Heart left ventricle (tissue), 16 donors: Measurements from ENCODE around the gene EXOSC6. TPM values are rescaled to one million over a fixed set of nuclear protein-coding genes. Genes with fewer than 3 reads are reported as not detected.
"Not testable (repeated sequence)": the region's sequence is repeated elsewhere in the genome, so short reads cannot be mapped to it uniquely, and the experiment has no call there.

ENCODE experiments used
- ATAC-seq, 4 donors: fragments of 200-7000 bp; cut with Tn5 transposase; one replicate each; pipeline ENCODE4 v1.9.1; 2020 to 2022; ENCODE audit warnings: moderate library complexity in 4 of 4, mild to moderate bottlenecking in 3 of 4, moderate number of reproducible peaks in 1 of 4
- DNase-seq, 5 donors: peaks; one replicate each; pipeline ENCODE4 v3.0.0-alpha.2; 2020
- H3K27ac ChIP-seq, 12 donors: fragments of 200-600 bp; sonication (generic) in 4 of 12; one replicate each; pipeline versions ENCODE4 v1.5.0 to v1.8.0; 2016 to 2022; ENCODE audit warnings: mild to moderate bottlenecking in 2 of 12
- H3K27me3 ChIP-seq, 9 donors: fragments of 200-600 bp; sonication (generic) in 2 of 9; one replicate each; pipeline versions ENCODE4 v1.5.1 to v1.8.0; 2016 to 2022; ENCODE audit warnings: mild to moderate bottlenecking in 3 of 9
- H3K36me3 ChIP-seq, 9 donors: fragments of 200-600 bp; sonication (generic) in 2 of 9; one replicate each; pipeline versions ENCODE4 v1.5.0 to v1.8.0; 2018 to 2022; ENCODE audit warnings: mild to moderate bottlenecking in 2 of 9
- H3K4me1 ChIP-seq, 12 donors: fragments of 200-600 bp; sonication (generic) in 4 of 12; one replicate each; pipeline versions ENCODE4 v1.5.0 to v1.8.0; 2016 to 2022; ENCODE audit warnings: mild to moderate bottlenecking in 3 of 12
- H3K4me3 ChIP-seq, 12 donors: fragments of 200-600 bp; sonication (generic) in 4 of 12; one replicate each; pipeline versions ENCODE4 v1.5.0 to v1.8.0; 2017 to 2022; ENCODE audit warnings: mild to moderate bottlenecking in 9 of 12, moderate library complexity in 4 of 12
- H3K9me3 ChIP-seq, 12 donors: fragments of 200-600 bp; sonication (generic) in 4 of 12; one replicate each; pipeline versions ENCODE4 v1.5.0 to v1.8.0; 2016 to 2022; ENCODE audit warnings: mild to moderate bottlenecking in 1 of 12
- WGBS, 4 donors: extraction: QIAGEN DNeasy Blood & Tissue Kit in 2 of 4; methylation state at CpG; one replicate each; pipeline versions ENCODE4 v1.1.5 to v1.1.7; 2013 to 2018; 5-methylcytosine and 5-hydroxymethylcytosine counted together
- intact Hi-C, 10 donors: fragments of 100-400 bp; cut with DNase I; formaldehyde crosslinking; loops; one replicate each; pipeline versions ENCODE4 v1.11.1 to v1.14.2; 2022
- polyA plus RNA-seq, 2 donors: library from polyadenylated mRNA; stranded (reverse); fragments of 200-250 nt; gene quantifications; one replicate each; pipeline ENCODE4 v1.2.3, GENCODE V29; 2013
- total RNA-seq, 9 donors: library from RNA; depleted of rRNA in 2 of 9; stranded (reverse); fragments of >200 nt in 2 of 9; fragmentation: NEBNext Ultra II Directional in 3 of 9; extraction: Animal tissue kit (Norgen Biotek cat#: 25700) in 3 of 9; gene quantifications; one replicate each; pipeline versions ENCODE4 v1.1.0 to v1.2.4, GENCODE V29; 2016 to 2023
- donor health status: ischemic (EF 13 %, LVEDD 7.1; RV severe dilation, severe dysfunction).
- donor health status: healthy with polysubstance abuse.
- donor health status: DM: no; HTN: yes; CAD: no.
- donor health status: DM: no; HTN: no; CAD: no.
- donor health status: ischemic (EF 25% LVEDD 6.9; RV normal size, moderate dysfunction).
- donor health status: ischemic (EF 25% LVEDD 5.7; RV mildly dilated, moderate dysfunction).
- donor health status: healthy.
- donor health status: DM: yes; HTN: yes; CAD: no.
- donor health status: ischemic (EF 35%, LVEDD 5.7; RV mildly dilated, moderate dysfunction).
- donor health status: nonischemic (EF 11% LVEDD 7.7; RV severe dilation, severe dysfunction).
- donor health status: DM: yes; HTN: yes; CAD: no.
- donor health status: PGD.
- donor health status: ischemic (EF 29% LVEDD 5.4; RV normal size, mild dysfunction).
- donor health status: nonischemic (EF 23%, LVEDD 6.1; RV moderate dilation, normal function).

EXOSC6 gene
- total and polyA plus RNA-seq, 11 donors, result 7.1 to 19.2 (median 13.7) TPM

- 89 to 94% (median 93%) methylated on average over 2 of the region's 2 CpGs for WGBS, 4 donors
- H3K36me3 ChIP-seq, result peaks cover 0 to 51% (median 13%) of the 10 kb centered on the region in 9 donors
- H3K27me3 ChIP-seq, DNase-seq, H3K9me3 ChIP-seq, H3K4me3 ChIP-seq, intact Hi-C loops, H3K27ac ChIP-seq, H3K4me1 ChIP-seq, ATAC-seq: not testable (repeated sequence)
These were observed 33.2 kb downstream of the EXOSC6 start for GRCh38 chr16:70218586-70218985.

DNA sequence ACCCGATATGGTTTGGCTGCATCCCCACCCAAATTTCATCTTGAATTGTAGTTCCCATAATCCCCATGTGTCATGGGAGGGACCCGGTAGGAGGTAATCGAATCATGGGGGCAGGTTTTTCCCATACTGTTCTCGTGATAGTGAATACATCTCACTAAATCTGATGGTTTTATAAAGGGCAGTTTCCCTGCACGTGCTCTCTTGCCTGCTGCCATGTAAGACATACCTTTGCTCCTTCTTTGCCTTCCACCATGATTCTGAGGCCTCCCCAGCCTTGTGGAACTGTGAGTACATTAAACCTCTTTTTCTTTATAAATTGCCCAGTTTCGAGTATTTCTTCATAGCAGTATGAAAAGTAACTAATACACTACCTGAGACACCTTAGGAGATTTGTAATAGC, 45.4 kb downstream of the EXOSC6 start:
- H3K4me1 ChIP-seq, intact Hi-C loops, DNase-seq, H3K9me3 ChIP-seq, H3K27me3 ChIP-seq, ATAC-seq, H3K4me3 ChIP-seq, H3K27ac ChIP-seq, H3K36me3 ChIP-seq: not testable (repeated sequence)
- WGBS, 4 donors, result 96 to 97% (median 97%) methylated on average over 4 to 6 of the region's 6 CpGs

DNA sequence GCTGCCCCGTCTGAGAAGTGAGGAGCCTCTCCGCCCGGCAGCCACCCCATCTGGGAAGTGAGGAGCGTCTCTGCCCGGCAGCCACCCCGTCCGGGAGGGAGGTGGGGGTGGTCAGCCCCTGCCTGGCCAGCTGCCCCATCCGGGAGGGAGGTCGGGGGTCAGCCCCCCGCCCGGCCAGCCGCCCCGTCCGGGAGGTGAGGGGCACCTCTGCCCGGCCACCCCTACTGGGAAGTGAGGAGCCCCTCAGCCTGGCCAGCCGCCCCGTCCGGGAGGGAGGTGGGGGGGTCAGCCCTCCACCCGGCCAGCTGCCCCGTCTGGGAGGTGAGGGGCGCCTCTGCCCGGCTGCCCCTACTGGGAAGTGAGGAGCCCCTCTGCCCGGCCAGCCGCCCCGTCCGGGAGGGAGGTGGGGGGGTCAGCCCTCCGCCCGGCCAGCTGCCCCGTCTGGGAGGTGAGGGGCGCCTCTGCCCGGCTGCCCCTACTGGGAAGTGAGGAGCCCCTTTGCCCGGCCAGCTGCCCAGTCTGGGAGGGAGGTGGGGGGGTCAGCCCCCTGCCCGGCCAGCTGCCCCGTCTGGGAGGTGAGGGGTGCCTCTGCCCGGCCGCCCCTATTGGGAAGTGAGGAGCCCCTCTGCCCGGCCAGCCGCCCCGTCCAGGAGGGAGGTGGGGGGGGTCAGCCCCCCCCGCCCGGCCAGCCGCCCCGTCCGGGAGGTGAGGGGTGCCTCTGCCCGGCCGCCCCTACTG, 46.9 kb downstream of the EXOSC6 start:
- H3K36me3 ChIP-seq, H3K9me3 ChIP-seq, H3K27ac ChIP-seq, intact Hi-C loops, H3K4me3 ChIP-seq, H3K4me1 ChIP-seq, ATAC-seq, H3K27me3 ChIP-seq, DNase-seq: not testable (repeated sequence)
- 95 to 100% (median 96%) methylated on average over 8 to 42 of the region's 46 CpGs; no CpG with 5 or more reads in 1 of the 4 donors for WGBS, 4 donors

DNA sequence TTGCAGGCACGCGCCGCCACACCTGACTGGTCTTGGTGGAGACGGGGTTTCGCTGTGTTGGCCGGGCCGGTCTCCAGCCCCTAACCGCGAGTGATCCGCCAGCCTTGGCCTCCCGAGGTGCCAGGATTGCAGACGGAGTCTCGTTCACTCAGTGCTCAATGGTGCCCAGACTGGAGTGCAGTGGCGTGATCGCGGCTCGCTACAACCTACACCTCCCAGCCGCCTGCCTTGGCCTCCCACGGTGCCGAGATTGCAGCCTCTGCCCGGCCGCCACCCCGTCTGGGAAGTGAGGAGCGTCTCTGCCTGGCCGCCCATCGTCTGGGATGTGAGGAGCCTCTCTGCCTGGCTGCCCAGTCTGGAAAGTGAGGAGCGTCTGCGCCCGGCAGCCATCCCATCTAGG, 47.7 kb downstream of the EXOSC6 start:
- H3K27ac ChIP-seq, H3K36me3 ChIP-seq, H3K4me1 ChIP-seq, DNase-seq, H3K27me3 ChIP-seq, ATAC-seq, H3K4me3 ChIP-seq, intact Hi-C loops, H3K9me3 ChIP-seq: not testable (repeated sequence)
- 96 to 100% (median 97%) methylated on average over 3 to 17 of the region's 29 CpGs for WGBS, 4 donors

DNA sequence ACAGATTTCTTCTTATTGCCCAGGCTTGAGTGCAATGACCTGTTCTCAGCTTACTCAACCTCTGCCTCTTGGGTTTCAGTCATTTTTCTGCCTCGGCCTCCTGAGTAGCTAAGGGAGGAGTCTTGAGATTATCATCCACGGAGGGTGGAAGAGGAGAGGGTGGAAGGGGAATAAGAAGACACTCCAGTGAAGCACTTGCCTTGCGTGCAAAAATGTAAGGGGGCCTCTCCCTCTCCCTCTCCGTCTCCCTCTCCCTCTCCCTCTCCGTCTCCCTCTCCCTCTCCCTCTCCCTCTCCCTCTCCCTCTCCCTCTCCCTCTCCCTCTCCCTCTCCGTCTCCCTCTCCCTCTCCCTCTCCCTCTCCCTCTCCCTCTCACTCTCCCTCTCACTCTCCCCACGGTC, 48.2 kb downstream of the EXOSC6 start:
- H3K27ac ChIP-seq, H3K4me1 ChIP-seq, H3K9me3 ChIP-seq, H3K27me3 ChIP-seq, intact Hi-C loops, ATAC-seq, H3K36me3 ChIP-seq, H3K4me3 ChIP-seq, DNase-seq: not testable (repeated sequence)
- WGBS, 4 donors, result 77 to 90% (median 82%) methylated on average over 3 to 5 of the region's 7 CpGs

- 86 to 93% (median 88%) methylated on average over 7 to 8 of the region's 8 CpGs for WGBS, 4 donors
- H3K9me3 ChIP-seq, H3K36me3 ChIP-seq, H3K4me1 ChIP-seq, DNase-seq, H3K27ac ChIP-seq, ATAC-seq, intact Hi-C loops, H3K27me3 ChIP-seq, H3K4me3 ChIP-seq: not testable (repeated sequence)
These were observed 51.7 kb downstream of the EXOSC6 start for GRCh38 chr16:70200063-70200462.

GRCh38 chr16:70199170-70199569, 52.6 kb downstream of the EXOSC6 start:
- H3K9me3 ChIP-seq, DNase-seq, intact Hi-C loops, H3K27ac ChIP-seq, ATAC-seq, H3K27me3 ChIP-seq, H3K4me1 ChIP-seq, H3K4me3 ChIP-seq, H3K36me3 ChIP-seq: not testable (repeated sequence)
- WGBS, 4 donors, result 92 to 93% (median 93%) methylated on average over 9 of the region's 9 CpGs

- not testable (repeated sequence) for ATAC-seq
These were observed 53.1 kb downstream of the EXOSC6 start for GRCh38 chr16:70198666-70199065.

GRCh38 chr16:70198230-70198629, 53.5 kb downstream of the EXOSC6 start:
- H3K36me3 ChIP-seq, DNase-seq, intact Hi-C loops, H3K4me1 ChIP-seq, H3K27ac ChIP-seq, H3K4me3 ChIP-seq, H3K27me3 ChIP-seq, H3K9me3 ChIP-seq, ATAC-seq: not testable (repeated sequence)
- WGBS, 4 donors, result 86 to 93% (median 90%) methylated on average over 8 to 9 of the region's 9 CpGs

More at GRCh38 chr16:70198666-70199065, 53.1 kb downstream of the EXOSC6 start:
- H3K36me3 ChIP-seq, H3K27me3 ChIP-seq, H3K4me3 ChIP-seq, H3K27ac ChIP-seq, H3K9me3 ChIP-seq, DNase-seq, intact Hi-C loops, H3K4me1 ChIP-seq: not testable (repeated sequence)
- WGBS, 4 donors, result 53 to 66% (median 59%) methylated on average over 3 of the region's 3 CpGs

- not testable (repeated sequence) for H3K27me3 ChIP-seq
These were observed 54.1 kb downstream of the EXOSC6 start for GRCh38 chr16:70197611-70198010.

More at GRCh38 chr16:70197611-70198010, 54.1 kb downstream of the EXOSC6 start:
- H3K36me3 ChIP-seq, H3K4me1 ChIP-seq, H3K4me3 ChIP-seq, H3K27ac ChIP-seq, intact Hi-C loops, H3K9me3 ChIP-seq, DNase-seq: not testable (repeated sequence)
- 65 to 79% (median 71%) methylated on average over 6 to 7 of the region's 7 CpGs for WGBS, 4 donors
- ATAC-seq, result peak in 3 of 4 donors; percentile 7 to 25 (median 15)
